SU-DHL-6 (cell line): ENCODE results near the gene CMSS1.

ENCODE experiments used
- H2AFZ ChIP-seq: fragments of 200-600 bp; sonication (generic); 2 replicates; pipeline ENCODE4 v1.6.1; 2014; ENCODE audit warnings: low read depth, mild to moderate bottlenecking, moderate library complexity, mixed read lengths, antibody characterized with exemption, low read length; ENCODE audit not compliant: severe bottlenecking
- H3F3A ChIP-seq: fragments of 200-600 bp; shearing (Covaris generic); 2 replicates; pipeline ENCODE4 v1.6.0; 2016; ENCODE audit warnings: antibody characterized with exemption, mild to moderate bottlenecking; ENCODE audit not compliant: insufficient read depth
- H3K27ac ChIP-seq: fragments of 200-600 bp; sonication (generic); 2 replicates; pipeline ENCODE4 v1.5.1; 2016; ENCODE audit warnings: low read depth, mild to moderate bottlenecking, low read length, moderate library complexity, mixed read lengths
- H3K27me3 ChIP-seq: fragments of 200-600 bp; sonication (generic), shearing (Covaris generic); 2 replicates; pipeline ENCODE4 v1.6.0; 2014; ENCODE audit warnings: mild to moderate bottlenecking, low read length
- H3K36me3 ChIP-seq: fragments of 200-600 bp; sonication (generic); 2 replicates; pipeline ENCODE4 v1.6.1; 2014; ENCODE audit warnings: mild to moderate bottlenecking, low read length, mixed read lengths
- H3K4me2 ChIP-seq: fragments of 300-600, 200-600 bp; shearing (Covaris generic), sonication (generic); 2 replicates; pipeline ENCODE4 v1.6.0; 2014; ENCODE audit warnings: low read length, low read depth, mild to moderate bottlenecking; ENCODE audit not compliant: poor library complexity, severe bottlenecking
- H3K4me3 ChIP-seq: fragments of 200-600 bp; sonication (generic); 2 replicates; pipeline ENCODE4 v1.5.1; 2014; ENCODE audit warnings: antibody characterized with exemption, low read length, mild to moderate bottlenecking, mixed read lengths; ENCODE audit not compliant: insufficient read depth, poor library complexity, severe bottlenecking
- H3K79me2 ChIP-seq: fragments of 200-600 bp; sonication (generic); 2 replicates; pipeline ENCODE4 v1.6.1; 2014; ENCODE audit warnings: mild to moderate bottlenecking, low read length, moderate library complexity; ENCODE audit not compliant: insufficient read depth
- H3K9ac ChIP-seq: fragments of 200-600 bp; sonication (generic); 2 replicates; pipeline ENCODE4 v1.7.0; 2014; ENCODE audit warnings: mild to moderate bottlenecking, low read length
- H3K9me2 ChIP-seq: fragments of 200-600 bp; sonication (generic); replicated peaks from 2 replicates; pipeline ENCODE4 v1.6.1; 2014; ENCODE audit warnings: low read length; ENCODE audit not compliant: insufficient read depth
- H3K9me3 ChIP-seq: fragments of 200-600 bp; sonication (generic); 2 replicates; pipeline ENCODE4 v1.6.1; 2014; ENCODE audit warnings: low read length, mixed read lengths; ENCODE audit not compliant: insufficient read depth
- H4K20me1 ChIP-seq: fragments of 200-600 bp; sonication (generic); 2 replicates; pipeline ENCODE4 v1.6.1; 2014; ENCODE audit warnings: low read depth, mild to moderate bottlenecking, antibody characterized with exemption, low read length, moderate library complexity, mixed read lengths
- CTCF ChIP-seq: fragments of 200-600 bp; sonication (generic); IDR thresholded peaks from one replicate; pipeline ENCODE4 v1.5.1; 2017; ENCODE audit warnings: antibody characterized with exemption, mild to moderate bottlenecking, low read length, moderate library complexity; ENCODE audit not compliant: insufficient read depth, poor library complexity, severe bottlenecking
- EZH2phosphoT487 ChIP-seq: fragments of 200-600 bp; sonication (generic), shearing (Covaris generic); conservative IDR thresholded peaks from 2 replicates; pipeline ENCODE4 v1.6.1; 2018; ENCODE audit warnings: mild to moderate bottlenecking, antibody characterized with exemption, low read length, moderate library complexity, mixed read lengths

The CMSS1 gene

DNA sequence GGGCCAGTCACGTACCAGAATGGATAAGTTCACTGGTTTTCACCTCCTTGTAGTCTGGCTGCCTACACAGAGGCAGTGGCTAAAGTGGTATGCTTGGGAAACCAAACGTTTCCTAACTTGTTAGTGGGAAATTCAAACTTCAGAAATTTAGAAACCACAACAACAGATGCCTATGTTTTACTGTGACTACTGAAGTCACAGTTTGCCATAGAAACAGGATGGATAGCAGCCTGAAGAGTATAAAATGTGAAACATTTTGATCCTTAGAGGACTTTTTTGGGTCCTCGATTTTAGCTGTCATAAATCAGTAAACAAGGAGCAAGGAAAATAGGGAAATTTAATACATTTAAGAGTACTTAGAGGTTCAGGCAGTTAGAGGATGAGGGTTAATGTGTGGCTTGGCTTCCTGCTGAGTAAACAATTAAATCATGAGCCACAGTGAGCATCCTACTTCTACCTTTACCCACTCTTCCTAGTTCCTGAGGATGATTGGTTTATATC, 48.6 kb downstream of the CMSS1 start:
- no peak overlapping the region for H2AFZ ChIP-seq

GRCh38 chr3:99867594-99868310, 50.1 kb downstream of the CMSS1 start:
- Histone ChIP-seq H3K79me2 (no peaks in the 10 kb centered on the region), H4K20me1 (no peaks in the 10 kb centered on the region), H3K9me2 (no peaks in the 10 kb centered on the region), H3K27ac (no peak overlapping the region), H3K4me3 (no peak overlapping the region), H3K9me3 (no peaks in the 10 kb centered on the region), H3F3A (no peaks in the 10 kb centered on the region), H3K9ac (no peak overlapping the region), H3K27me3 (no peaks in the 10 kb centered on the region), H3K4me2 (no peak overlapping the region), H2AFZ (no peak overlapping the region), H3K36me3 (no peaks in the 10 kb centered on the region)
- TF ChIP-seq EZH2phosphoT487 (no peak), CTCF (no peak)

More for the DNA sequence above, 48.6 kb downstream of the CMSS1 start:
- H3F3A ChIP-seq = no peaks in the 10 kb centered on the region
- H3K4me2 ChIP-seq = no peak overlapping the region
- H3K79me2 ChIP-seq = no peaks in the 10 kb centered on the region
- no peak overlapping the region for H3K9ac ChIP-seq
- H3K9me3 ChIP-seq = no peaks in the 10 kb centered on the region
- H3K27me3 ChIP-seq = no peaks in the 10 kb centered on the region
- no peak overlapping the region for H3K4me3 ChIP-seq
- no peak for TF ChIP-seq EZH2phosphoT487
- no peak for TF ChIP-seq CTCF
- no peaks in the 10 kb centered on the region for H4K20me1 ChIP-seq
- H3K36me3 ChIP-seq = no peaks in the 10 kb centered on the region
- H3K27ac ChIP-seq = no peak overlapping the region
- no peaks in the 10 kb centered on the region for H3K9me2 ChIP-seq

GRCh38 chr3:99868311-99868646, 50.6 kb downstream of the CMSS1 start:
- Histone ChIP-seq H4K20me1 (no peaks in the 10 kb centered on the region), H3K9me3 (no peaks in the 10 kb centered on the region), H3K4me3 (no peak overlapping the region), H3F3A (no peaks in the 10 kb centered on the region), H2AFZ (no peak overlapping the region), H3K27ac (no peak overlapping the region), H3K36me3 (no peaks in the 10 kb centered on the region), H3K9ac (no peak overlapping the region), H3K79me2 (no peaks in the 10 kb centered on the region), H3K9me2 (no peaks in the 10 kb centered on the region), H3K4me2 (no peak overlapping the region), H3K27me3 (no peaks in the 10 kb centered on the region)
- TF ChIP-seq CTCF = no peak
- no peak for TF ChIP-seq EZH2phosphoT487
